Thymus (tissue), 2 donors: ENCODE measurements around the gene AKAIN1. TPM values are rescaled to one million over a fixed set of nuclear protein-coding genes. Genes with fewer than 3 reads are reported as not detected.

Experiments
- polyA plus RNA-seq: library from polyadenylated mRNA; stranded (reverse); fragments of 200-250 nt; gene quantifications from one replicate; pipeline ENCODE4 v1.2.3, GENCODE V29; 2013
- total RNA-seq: library from RNA; stranded (reverse); fragments of 120-200 nt; gene quantifications from one replicate; pipeline ENCODE4 v1.2.4, GENCODE V29; 2013
- donor health status: healthy.

AKAIN1 gene
- total and polyA plus RNA-seq, 2 donors, result 0.14 TPM; not detected in 1

Other genes starting within 250 kb of the AKAIN1 start
- gene ZBTB14, start 98.5 kb upstream of the AKAIN1 start, total RNA-seq, result 24.3 TPM
- gene ZBTB14, start 98.5 kb upstream of the AKAIN1 start, polyA plus RNA-seq, result 22.3 TPM